Panc1 (cell line): Measurements from ENCODE around the gene MGME1.

ENCODE experiments used
- CTCF ChIP-seq: fragments of 450-650 bp; IDR thresholded peaks from 2 replicates; pipeline ENCODE4 v1.5.1; 2017; ENCODE audit warnings: mild to moderate bottlenecking
- POLR2AphosphoS5 ChIP-seq: IDR thresholded peaks from 2 replicates; pipeline ENCODE4 v1.6.1; 2012; ENCODE audit warnings: mild to moderate bottlenecking, low read depth, low read length, moderate library complexity
- REST ChIP-seq, 2 experiments: IDR thresholded peaks; 2 replicates each; pipeline ENCODE4 v1.6.1; 2011 to 2012; ENCODE audit warnings: low read depth in 2 of 2, control low read depth in 1 of 2, low read length in 1 of 2, mild to moderate bottlenecking in 1 of 2, moderate library complexity in 1 of 2; ENCODE audit not compliant: insufficient read depth in 1 of 2

GRCh38 chr20:17931513-17931912, 37.3 kb upstream of the MGME1 start:
- TF ChIP-seq CTCF = no peak
- TF ChIP-seq POLR2AphosphoS5 = no peak
- no peak for TF ChIP-seq REST (IDR thresholded peaks at IDR 0.05; ENCODE audit: insufficient read depth in 1 of 2, low read depth in 2 of 2, low read length in 1 of 2)
